ENCODE results near the gene UBE2R2. TPM values are rescaled to one million over a fixed set of nuclear protein-coding genes. Genes with fewer than 3 reads are reported as not detected.

The UBE2R2 gene
- total RNA-seq, 1 experiment from 2014 or later: 24.5 TPM

- no peak for DNase-seq
- peaks cover 42% of the 10 kb centered on the region for H3K4me1 Mint-ChIP-seq (ENCODE audit: low read depth, unreplicated experiment)
- no peaks in the 10 kb centered on the region for H3K9me3 Mint-ChIP-seq (ENCODE audit: low read depth, unreplicated experiment)
- intact Hi-C loops (cut with micrococcal nuclease; ENCODE audit: unreplicated experiment): loop anchor here (10.0 kb wide), 1 partner anchor 102 kb away; the partner anchor contains the start of gene UBAP2
- H3K36me3 Mint-ChIP-seq (ENCODE audit: insufficient read depth, unreplicated experiment): peaks cover 37% of the 10 kb centered on the region
- H3K4me3 Mint-ChIP-seq (ENCODE audit: low read depth, unreplicated experiment): no peak overlapping the region
- no TSS peak for BruUV-seq (replicated peaks)
- no peak for TF ChIP-seq CTCF (IDR thresholded peaks at IDR 0.05; ENCODE audit: unreplicated experiment)
- no peaks in the 10 kb centered on the region for H3K27me3 Mint-ChIP-seq (ENCODE audit: unreplicated experiment)
- CTCF ChIA-PET: no interaction called here
- no peak overlapping the region for H3K27ac Mint-ChIP-seq (ENCODE audit: unreplicated experiment)
These were observed 125.6 kb downstream of the UBE2R2 start for GRCh38 chr9:33942471-33943083.

GRCh38 chr9:33943389-33943788 is 126.4 kb downstream of the UBE2R2 start:
- no TSS peak for BruUV-seq (replicated peaks)
- intact Hi-C loops (cut with micrococcal nuclease; ENCODE audit: unreplicated experiment): loop anchor here (10.0 kb wide), 1 partner anchor 101 kb away; the partner anchor contains the start of gene UBAP2
- CTCF ChIA-PET: no interaction called here
- H3K4me1 Mint-ChIP-seq (ENCODE audit: low read depth, unreplicated experiment): peaks cover 49% of the 10 kb centered on the region
- no peak overlapping the region for H3K27ac Mint-ChIP-seq (ENCODE audit: unreplicated experiment)
- peaks cover 42% of the 10 kb centered on the region for H3K36me3 Mint-ChIP-seq (ENCODE audit: insufficient read depth, unreplicated experiment)
- no peak for DNase-seq
- no peaks in the 10 kb centered on the region for H3K27me3 Mint-ChIP-seq (ENCODE audit: unreplicated experiment)
- H3K4me3 Mint-ChIP-seq (ENCODE audit: low read depth, unreplicated experiment): no peak overlapping the region
- no peaks in the 10 kb centered on the region for H3K9me3 Mint-ChIP-seq (ENCODE audit: low read depth, unreplicated experiment)
- no peak for TF ChIP-seq CTCF (IDR thresholded peaks at IDR 0.05; ENCODE audit: unreplicated experiment)

- H3K4me3 Mint-ChIP-seq (ENCODE audit: low read depth, unreplicated experiment): no peak overlapping the region
- TF ChIP-seq CTCF (IDR thresholded peaks at IDR 0.05; ENCODE audit: unreplicated experiment): no peak
These were observed 130.0 kb downstream of the UBE2R2 start for GRCh38 chr9:33946779-33947535.

GRCh38 chr9:33950371-33950770 is 133.4 kb downstream of the UBE2R2 start:
- no peak overlapping the region for H3K27ac Mint-ChIP-seq (ENCODE audit: unreplicated experiment)
- no peaks in the 10 kb centered on the region for H3K9me3 Mint-ChIP-seq (ENCODE audit: low read depth, unreplicated experiment)
- H3K27me3 Mint-ChIP-seq (ENCODE audit: unreplicated experiment): no peaks in the 10 kb centered on the region
- no peak overlapping the region for H3K4me3 Mint-ChIP-seq (ENCODE audit: low read depth, unreplicated experiment)
- CTCF ChIA-PET: no interaction called here
- H3K36me3 Mint-ChIP-seq (ENCODE audit: insufficient read depth, unreplicated experiment): peaks cover 24% of the 10 kb centered on the region
- intact Hi-C loops (cut with micrococcal nuclease; ENCODE audit: unreplicated experiment): no loop called here
- DNase-seq: no peak
- BruUV-seq (replicated peaks): no TSS peak
- peaks cover 22% of the 10 kb centered on the region for H3K4me1 Mint-ChIP-seq (ENCODE audit: low read depth, unreplicated experiment)
- no peak for TF ChIP-seq CTCF (IDR thresholded peaks at IDR 0.05; ENCODE audit: unreplicated experiment)

More at GRCh38 chr9:33946779-33947535, 130.0 kb downstream of the UBE2R2 start:
- no TSS peak for BruUV-seq (replicated peaks)
- DNase-seq: no peak
- intact Hi-C loops (cut with micrococcal nuclease; ENCODE audit: unreplicated experiment): loop anchor here (10.0 kb wide), 1 partner anchor 98 kb away; the partner anchor contains the start of gene UBAP2
- H3K9me3 Mint-ChIP-seq (ENCODE audit: low read depth, unreplicated experiment): no peaks in the 10 kb centered on the region
- peaks cover 37% of the 10 kb centered on the region for H3K4me1 Mint-ChIP-seq (ENCODE audit: low read depth, unreplicated experiment)
- peaks cover 28% of the 10 kb centered on the region for H3K36me3 Mint-ChIP-seq (ENCODE audit: insufficient read depth, unreplicated experiment)
- CTCF ChIA-PET: no interaction called here
- H3K27ac Mint-ChIP-seq (ENCODE audit: unreplicated experiment): no peak overlapping the region
- no peaks in the 10 kb centered on the region for H3K27me3 Mint-ChIP-seq (ENCODE audit: unreplicated experiment)

Data from Calu3 (cell line).